ENCODE data around the gene CLMP.

- no peak for TF ChIP-seq CTCF (IDR thresholded peaks at IDR 0.05; ENCODE audit: poor library complexity, severe bottlenecking)
- TF ChIP-seq TAF1 (IDR thresholded peaks at IDR 0.05; ENCODE audit: low read depth) = no peak
- TF ChIP-seq EZH2 (IDR thresholded peaks at IDR 0.05; ENCODE audit: borderline replicate concordance, insufficient read depth, low read length, poor library complexity, severe bottlenecking) = no peak
- no peak for TF ChIP-seq RAD21 (conservative IDR thresholded peaks at IDR 0.05)
These were observed 21.2 kb downstream of the CLMP start for GRCh38 chr11:123173856-123174186.
